HG03103 (cell line): ENCODE measurements around the gene FAM3D.

ENCODE experiments used
- ATAC-seq: cut with Tn5 transposase; IDR thresholded peaks from one replicate; pipeline ENCODE4 v1.9.1; 2021; ENCODE audit warnings: low read depth; ENCODE audit not compliant: unreplicated experiment

Gene FAM3D

GRCh38 chr3:58657571-58658141 lies 8.9 kb downstream of the FAM3D start:
- ATAC-seq: no peak

- no peak for ATAC-seq
Measured at GRCh38 chr3:58657036-58657520, 9.5 kb downstream of the FAM3D start.

DNA sequence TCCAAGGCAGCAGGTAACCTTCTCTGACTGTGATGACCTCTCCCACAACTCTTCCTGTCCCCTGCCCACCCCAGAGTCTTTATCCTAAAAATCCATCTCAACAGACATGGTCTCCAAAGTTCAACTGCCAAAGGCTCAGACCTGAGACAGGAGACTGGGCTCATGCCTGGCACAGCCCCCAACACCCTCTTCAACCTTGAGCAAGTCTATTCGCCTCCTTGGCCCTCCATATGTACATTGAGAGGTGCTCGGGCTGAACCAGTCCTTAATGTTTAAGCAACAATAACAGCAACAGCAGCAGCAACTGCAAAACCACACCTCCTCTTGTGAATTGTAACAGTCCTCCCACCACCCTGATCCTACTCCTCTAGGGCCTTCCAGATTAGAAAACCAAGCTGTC lies 9.9 kb downstream of the FAM3D start:
- no peak for ATAC-seq

DNA sequence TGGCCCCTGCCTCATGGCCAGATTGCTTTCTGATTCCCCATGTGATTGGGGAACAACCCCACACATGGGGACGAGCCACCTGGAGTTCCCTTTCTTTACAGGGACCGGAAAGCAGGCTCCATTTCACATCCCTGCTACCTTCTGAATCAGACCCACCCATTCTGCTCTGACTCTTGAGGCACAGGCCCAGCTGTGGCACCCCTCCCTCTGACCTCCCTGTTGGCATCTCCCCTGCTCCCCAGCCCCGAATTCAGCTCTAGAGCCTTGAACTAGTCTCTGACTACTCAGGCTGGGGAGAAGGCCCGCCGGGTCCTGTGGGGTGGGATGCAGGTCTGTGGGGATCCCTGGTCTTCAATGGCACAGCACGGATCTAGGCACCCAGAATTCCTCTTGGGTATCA lies 12.1 kb downstream of the FAM3D start:
- no peak for ATAC-seq

DNA sequence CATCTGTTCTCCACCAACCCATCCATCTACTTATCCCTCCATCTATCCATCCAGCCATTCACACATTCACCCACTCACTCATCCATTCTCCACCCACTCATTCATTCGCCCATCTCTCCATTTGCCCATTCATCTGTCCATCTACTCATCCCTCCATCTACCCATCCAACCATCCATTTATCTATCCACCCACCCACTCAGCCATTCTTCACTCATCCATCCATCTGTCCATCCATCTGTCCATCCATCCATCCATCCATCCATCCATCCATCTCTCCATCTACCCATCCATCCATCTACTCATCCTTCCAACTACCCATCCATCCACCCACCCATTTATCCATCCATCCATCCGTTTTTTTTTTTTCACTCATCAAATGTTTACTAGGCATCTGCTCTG lies 13.9 kb downstream of the FAM3D start:
- no peak for ATAC-seq

DNA sequence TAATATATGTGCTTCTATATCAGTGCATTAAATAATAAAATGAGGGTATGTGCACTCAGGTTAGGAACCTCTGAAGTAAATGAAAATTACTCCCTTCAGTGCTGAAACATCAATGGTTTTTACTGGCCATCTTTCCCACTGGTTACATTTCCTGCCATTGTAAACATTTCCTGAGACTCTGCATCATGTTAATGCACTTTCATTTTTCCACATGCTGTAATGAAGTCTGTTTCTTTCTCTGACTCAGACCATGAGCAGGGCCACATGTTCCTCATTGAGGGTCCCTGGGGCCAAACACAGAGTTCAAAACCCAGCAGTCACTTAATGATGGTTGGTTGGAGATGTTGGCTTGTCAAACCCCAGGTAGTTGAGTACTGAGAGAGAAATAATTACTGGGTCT lies 15.3 kb downstream of the FAM3D start:
- ATAC-seq: no peak

DNA sequence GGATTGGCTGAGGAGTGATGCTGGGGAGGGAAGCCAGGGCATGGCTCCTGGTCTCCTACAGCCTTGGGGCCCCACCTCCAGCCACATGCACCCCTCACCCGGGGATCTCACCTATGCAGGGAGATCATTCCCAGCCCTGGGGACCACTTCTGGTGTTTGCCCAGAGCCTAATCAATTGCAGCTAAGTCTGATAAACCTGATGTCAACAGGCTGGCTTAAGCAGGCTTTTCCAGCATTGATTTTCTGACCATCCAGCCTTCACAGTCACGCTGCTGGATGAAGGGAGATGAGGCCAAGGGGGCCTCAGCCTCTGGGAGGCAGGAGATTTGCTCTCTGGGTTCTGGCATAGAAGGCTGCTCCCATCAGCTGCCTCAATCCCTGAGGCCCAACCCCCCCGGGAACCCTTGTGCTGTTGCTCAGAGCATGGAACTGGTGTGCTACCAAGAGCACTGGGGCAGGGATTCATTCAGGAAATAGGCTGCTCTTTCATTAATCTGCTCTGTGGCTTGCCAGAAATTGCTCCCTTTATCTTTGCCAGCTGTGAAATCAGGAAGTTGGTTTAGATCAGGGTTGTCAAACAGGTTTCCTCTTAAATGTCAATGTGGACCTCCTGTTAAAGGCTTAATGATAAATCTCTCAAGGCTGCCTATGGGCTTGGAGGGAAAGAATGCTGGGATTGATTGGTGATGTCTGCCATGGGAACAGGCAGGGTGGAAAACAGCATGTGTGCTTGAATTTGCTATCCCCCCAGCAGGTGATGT lies 19.0 kb downstream of the FAM3D start:
- no peak for ATAC-seq

GRCh38 chr3:58646503-58646902 lies 20.1 kb downstream of the FAM3D start:
- ATAC-seq: no peak

DNA sequence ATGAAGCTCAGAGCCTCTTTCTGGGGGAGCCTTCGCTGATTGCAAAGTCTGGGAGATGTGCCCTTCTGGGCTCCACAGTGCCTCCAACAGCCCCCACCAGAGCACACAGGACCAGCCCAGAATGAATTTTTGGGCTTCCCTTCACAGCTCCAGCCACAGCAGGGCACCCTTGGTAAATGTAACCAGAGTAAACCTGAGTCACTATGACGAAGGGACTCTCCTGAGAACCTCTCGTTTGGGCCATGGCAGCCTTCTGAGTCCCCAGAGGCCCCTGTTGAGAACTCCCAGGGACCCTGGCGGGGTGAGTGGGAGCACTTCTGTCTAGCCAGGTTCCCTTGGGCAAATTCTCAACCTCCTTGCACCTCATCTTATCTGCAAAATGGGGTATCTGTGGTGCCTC lies 20.8 kb downstream of the FAM3D start:
- no peak for ATAC-seq

DNA sequence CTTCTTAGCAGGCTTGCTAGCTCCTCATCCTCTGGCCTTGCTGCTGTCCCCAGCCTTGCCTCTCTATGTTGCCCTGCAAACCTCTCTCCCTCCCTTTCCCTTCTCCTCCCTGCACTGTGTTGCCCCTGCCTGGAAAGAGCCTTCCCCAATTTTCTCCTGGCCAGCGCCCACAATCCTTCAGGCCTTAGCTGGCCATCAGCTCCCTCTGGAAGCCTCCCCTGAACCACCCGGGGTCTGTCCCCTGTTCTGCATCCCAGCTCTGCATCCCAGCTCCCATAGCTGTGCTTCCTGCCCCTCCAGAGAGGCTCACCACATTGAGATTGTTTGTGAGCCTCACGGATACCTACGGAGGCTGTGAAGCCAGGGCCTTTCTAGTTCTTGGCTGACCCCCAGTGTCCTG lies 23.7 kb downstream of the FAM3D start:
- no peak for ATAC-seq

GRCh38 chr3:58640700-58641372 lies 25.7 kb downstream of the FAM3D start:
- ATAC-seq: peak; percentile 91

- no peak for ATAC-seq
Measured at GRCh38 chr3:58639842-58640241, 26.7 kb downstream of the FAM3D start.

DNA sequence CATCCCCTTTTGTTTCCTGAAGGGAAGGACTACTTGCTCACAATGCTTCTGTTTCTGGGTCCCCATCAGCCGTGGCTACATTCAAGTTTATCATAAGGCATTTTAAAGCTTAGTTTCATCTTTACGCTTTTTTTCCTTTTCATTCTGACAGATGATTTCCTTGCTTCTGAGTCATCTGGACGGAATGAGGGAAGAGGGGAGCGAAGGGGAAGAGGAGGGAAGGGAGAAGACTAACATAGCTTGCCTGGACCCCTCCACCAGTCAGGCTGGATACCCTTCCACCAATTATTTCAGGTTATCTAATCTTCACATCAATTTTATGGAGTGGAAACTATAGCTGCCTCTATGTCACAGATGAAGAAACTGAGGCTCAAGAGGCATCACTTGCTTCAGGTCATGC lies 27.6 kb downstream of the FAM3D start:
- ATAC-seq: no peak

- ATAC-seq: no peak
Measured at GRCh38 chr3:58638591-58638990, 28.0 kb downstream of the FAM3D start.

- ATAC-seq: no peak
Measured at GRCh38 chr3:58637509-58637908, 29.1 kb downstream of the FAM3D start.

GRCh38 chr3:58635371-58636285 lies 30.9 kb downstream of the FAM3D start:
- no peak for ATAC-seq

GRCh38 chr3:58633157-58633865 lies 33.3 kb downstream of the FAM3D start:
- ATAC-seq: no peak

DNA sequence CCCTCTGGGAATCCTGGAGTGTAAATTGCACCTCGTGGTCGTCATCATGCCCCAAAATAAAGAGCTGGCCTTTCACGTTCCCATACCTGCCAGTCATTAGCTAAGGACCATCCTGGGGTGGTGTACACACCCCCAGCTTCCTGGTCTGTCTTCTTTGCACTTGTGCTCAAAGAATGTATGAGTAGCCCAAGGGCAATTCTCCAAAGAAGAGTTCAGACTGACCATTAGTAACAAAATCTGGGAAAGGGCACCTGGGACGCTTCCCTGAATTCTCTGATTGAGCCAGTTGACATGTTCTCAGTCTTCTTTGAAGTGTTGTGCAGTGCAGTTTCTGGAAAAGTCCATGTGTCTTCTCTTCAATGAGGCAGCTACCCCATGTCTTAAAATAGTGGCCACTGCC lies 34.8 kb downstream of the FAM3D start:
- ATAC-seq: no peak

DNA sequence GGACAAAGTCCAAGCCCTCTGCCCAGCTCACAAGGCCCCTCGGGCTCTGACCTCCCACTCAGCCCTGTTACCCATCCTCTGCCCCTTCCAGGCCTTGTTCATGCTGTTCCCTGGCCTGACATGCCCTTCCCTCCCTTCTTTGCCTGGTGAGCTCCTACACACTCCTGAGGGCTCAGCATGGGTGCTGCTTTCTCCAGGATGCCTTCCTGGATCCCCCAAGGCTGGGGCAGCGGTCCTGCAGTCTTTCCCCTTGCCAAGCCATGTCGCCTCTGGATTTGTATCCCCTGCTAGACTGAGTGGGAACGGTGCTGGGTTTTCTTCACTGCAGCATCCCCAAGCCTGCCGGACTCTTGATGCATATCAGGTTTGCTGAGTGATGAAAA lies 35.9 kb downstream of the FAM3D start:
- ATAC-seq: no peak

DNA sequence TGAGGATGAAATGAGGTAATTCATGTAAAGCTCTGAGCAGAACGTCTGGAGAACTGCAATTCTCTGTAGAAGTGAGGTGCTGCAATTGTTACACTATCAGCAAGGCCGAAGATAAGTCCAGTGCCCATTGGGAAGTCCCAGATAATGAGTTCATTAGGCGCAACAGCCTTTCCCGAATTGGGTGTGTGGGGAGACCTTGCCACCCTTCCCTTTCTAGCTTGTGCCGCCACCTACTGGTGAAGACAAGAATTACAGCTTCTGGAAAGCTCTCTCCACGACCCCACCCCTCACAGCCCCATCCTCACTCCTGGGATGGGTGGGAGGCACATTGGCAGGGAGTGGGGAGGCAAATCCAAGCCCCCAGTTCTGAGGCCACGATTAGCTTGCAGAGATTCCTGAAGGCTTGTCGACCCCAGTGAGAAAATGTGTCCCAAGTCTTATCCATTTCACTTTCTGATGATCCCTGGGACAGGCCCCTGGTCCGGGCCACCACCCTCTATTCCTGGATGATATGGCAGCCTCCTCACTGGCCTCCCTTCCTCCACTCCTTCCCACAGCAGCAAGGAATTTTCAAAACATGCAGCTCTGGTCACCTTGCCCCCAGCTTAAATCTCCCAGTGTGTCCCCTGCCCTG lies 36.4 kb downstream of the FAM3D start:
- no peak for ATAC-seq
